HUES6 (cell line): ENCODE results near the gene LBHD1.

Source experiments
- H3K27ac ChIP-seq: 2 replicates; pipeline ENCODE4 v1.7.0; 2013; ENCODE audit warnings: low read depth, mild to moderate bottlenecking, low read length, inconsistent platforms
- H3K27me3 ChIP-seq: 2 replicates; pipeline ENCODE4 v1.6.1; 2013; ENCODE audit warnings: low read length; ENCODE audit not compliant: control insufficient read depth, insufficient read depth
- H3K36me3 ChIP-seq: 2 replicates; pipeline ENCODE4 v1.6.1; 2013; ENCODE audit warnings: low read length; ENCODE audit not compliant: control insufficient read depth, insufficient read depth
- H3K4me1 ChIP-seq: 2 replicates; pipeline ENCODE4 v1.6.1; 2013; ENCODE audit warnings: low read length; ENCODE audit not compliant: control insufficient read depth, insufficient read depth
- H3K4me3 ChIP-seq: 2 replicates; pipeline ENCODE4 v1.5.1; 2013; ENCODE audit warnings: low read depth, low read length
- H3K9ac ChIP-seq: one replicate; pipeline ENCODE4 v1.6.1; 2013; ENCODE audit warnings: mild to moderate bottlenecking, low read length
- H3K9me3 ChIP-seq: 2 replicates; pipeline ENCODE4 v1.6.1; 2013; ENCODE audit warnings: low read depth, low read length; ENCODE audit not compliant: control insufficient read depth, insufficient read depth

Gene LBHD1

DNA sequence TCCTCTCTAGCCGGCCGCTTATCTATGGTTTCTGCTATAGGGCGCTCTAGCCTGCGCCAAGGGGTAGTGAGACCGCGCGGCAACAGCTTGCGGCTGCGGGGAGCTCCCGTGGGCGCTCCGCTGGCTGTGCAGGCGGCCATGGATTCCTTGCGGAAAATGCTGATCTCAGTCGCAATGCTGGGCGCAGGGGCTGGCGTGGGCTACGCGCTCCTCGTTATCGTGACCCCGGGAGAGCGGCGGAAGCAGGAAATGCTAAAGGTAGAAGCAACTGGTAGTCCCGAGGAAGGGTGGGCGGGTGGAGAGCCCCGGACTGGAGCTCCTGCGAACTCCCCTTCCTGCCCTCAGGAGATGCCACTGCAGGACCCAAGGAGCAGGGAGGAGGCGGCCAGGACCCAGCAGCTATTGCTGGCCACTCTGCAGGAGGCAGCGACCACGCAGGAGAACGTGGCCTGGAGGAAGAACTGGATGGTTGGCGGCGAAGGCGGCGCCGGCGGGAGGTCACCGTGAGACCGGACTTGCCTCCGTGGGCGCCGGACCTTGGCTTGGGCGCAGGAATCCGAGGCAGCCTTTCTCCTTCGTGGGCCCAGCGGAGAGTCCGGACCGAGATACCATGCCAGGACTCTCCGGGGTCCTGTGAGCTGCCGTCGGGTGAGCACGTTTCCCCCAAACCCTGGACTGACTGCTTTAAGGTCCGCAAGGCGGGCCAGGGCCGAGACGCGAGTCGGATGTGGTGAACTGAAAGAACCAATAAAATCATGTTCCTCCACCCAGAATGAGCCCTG, at the start of gene LBHD1, which contains the start of gene UQCC3:
Gene LBHD1 (minus strand): TSS at position 660 of the 782 bp plus-strand sequence. CDS start 2,236 bp downstream, outside the sequence.
Gene UQCC3 (plus strand): TSS at position 66 of the 782 bp plus-strand sequence. CDS start 73 bp downstream, at position 139.
- peak within 1 kb of the TSS; percentile 64 for H3K27ac ChIP-seq
- H3K4me1 ChIP-seq = peaks cover 9% of the 10 kb centered on the region
- H3K27me3 ChIP-seq = no peaks in the 10 kb centered on the region
- peak within 1 kb of the TSS; percentile 93 for H3K9ac ChIP-seq
- H3K36me3 ChIP-seq = peaks cover 30% of the 10 kb centered on the region
- H3K4me3 ChIP-seq = peak within 1 kb of the TSS; percentile 93
- H3K9me3 ChIP-seq = no peaks in the 10 kb centered on the region

DNA sequence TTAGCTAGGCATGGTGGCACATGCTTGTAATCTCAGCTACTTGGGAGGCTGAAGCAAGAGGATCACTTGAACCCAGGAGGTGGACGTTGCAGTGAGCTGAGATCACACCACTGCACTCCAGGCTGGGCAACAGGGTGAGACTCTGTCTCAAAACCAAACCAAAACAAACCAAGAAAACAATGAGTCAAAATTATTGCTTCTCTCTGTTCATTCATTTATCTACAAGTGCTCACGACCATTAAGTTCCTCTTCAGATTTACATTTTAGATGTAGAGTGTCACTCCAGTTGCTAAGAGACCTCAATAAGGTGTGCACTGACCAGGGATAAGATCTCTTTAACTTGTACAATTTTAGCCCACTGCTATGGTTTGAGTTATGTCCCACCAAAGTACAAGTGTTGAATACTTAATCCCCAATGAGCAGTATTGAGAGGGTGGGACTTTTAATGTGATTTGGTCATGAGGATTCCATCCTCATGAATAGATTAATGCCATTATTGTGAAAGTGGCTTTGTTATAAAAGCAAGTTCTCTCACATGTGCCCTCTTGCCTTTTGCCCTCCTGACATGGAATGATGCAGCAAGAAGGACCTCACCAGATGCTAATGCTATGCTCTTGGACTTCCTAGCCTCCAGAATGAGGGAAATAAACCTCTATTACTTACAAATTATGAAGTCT, 47.4 kb upstream of the LBHD1 start:
- H3K9ac ChIP-seq = no peak overlapping the region
- no peaks in the 10 kb centered on the region for H3K27me3 ChIP-seq
- H3K4me3 ChIP-seq = no peak overlapping the region
- H3K36me3 ChIP-seq = peaks cover 98% of the 10 kb centered on the region
- no peaks in the 10 kb centered on the region for H3K9me3 ChIP-seq
- H3K27ac ChIP-seq = no peak overlapping the region
- H3K4me1 ChIP-seq = no peaks in the 10 kb centered on the region; the same call in 1 of the 2 replicates

DNA sequence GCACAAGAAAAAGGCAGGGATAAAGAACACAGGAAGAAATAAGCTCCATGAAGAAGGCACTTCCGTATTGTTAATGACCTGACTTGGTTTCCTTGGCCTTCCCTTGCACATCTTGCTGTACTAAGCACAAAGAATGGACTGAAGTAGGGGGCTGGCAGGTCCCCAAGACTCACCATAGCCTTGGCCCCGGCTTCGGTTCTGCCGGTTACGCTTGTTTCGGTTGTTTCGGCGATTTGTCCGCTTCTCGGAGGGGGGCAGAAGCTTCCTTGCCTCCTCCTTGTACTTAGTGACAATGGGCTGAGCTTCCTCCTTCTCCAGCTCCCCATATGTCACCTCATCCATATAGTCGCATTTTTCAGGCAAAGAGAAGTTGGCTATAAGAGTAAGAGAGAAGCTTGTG, 44.7 kb upstream of the LBHD1 start:
- H3K9ac ChIP-seq = no peak overlapping the region
- no peak overlapping the region for H3K27ac ChIP-seq
- H3K27me3 ChIP-seq = no peaks in the 10 kb centered on the region
- no peak overlapping the region for H3K4me3 ChIP-seq
- no peaks in the 10 kb centered on the region for H3K4me1 ChIP-seq
- no peaks in the 10 kb centered on the region for H3K9me3 ChIP-seq
- peaks cover 95% of the 10 kb centered on the region for H3K36me3 ChIP-seq

DNA sequence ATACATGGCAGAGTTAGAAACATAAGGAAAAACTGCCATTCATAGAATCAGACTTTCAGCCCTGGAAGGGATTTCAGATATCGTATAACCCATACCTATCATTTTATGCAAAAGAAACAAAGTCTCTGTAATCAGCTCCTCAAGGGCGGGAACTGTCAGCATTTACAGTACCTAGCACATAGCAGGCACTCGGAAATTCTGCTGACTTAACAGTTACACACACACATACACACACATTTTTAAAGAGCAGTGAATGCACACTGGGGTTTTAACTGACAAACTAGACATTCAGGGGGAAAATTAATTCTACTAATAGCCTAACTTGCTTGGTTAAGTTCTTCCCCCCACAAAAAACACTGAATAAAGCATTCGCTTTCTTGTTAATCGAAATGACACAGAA, 44.1 kb upstream of the LBHD1 start:
- Histone ChIP-seq H3K9me3 (no peaks in the 10 kb centered on the region), H3K4me3 (no peak overlapping the region), H3K4me1 (no peaks in the 10 kb centered on the region), H3K9ac (no peak overlapping the region), H3K27me3 (no peaks in the 10 kb centered on the region), H3K27ac (no peak overlapping the region), H3K36me3 (peaks cover 94% of the 10 kb centered on the region)

DNA sequence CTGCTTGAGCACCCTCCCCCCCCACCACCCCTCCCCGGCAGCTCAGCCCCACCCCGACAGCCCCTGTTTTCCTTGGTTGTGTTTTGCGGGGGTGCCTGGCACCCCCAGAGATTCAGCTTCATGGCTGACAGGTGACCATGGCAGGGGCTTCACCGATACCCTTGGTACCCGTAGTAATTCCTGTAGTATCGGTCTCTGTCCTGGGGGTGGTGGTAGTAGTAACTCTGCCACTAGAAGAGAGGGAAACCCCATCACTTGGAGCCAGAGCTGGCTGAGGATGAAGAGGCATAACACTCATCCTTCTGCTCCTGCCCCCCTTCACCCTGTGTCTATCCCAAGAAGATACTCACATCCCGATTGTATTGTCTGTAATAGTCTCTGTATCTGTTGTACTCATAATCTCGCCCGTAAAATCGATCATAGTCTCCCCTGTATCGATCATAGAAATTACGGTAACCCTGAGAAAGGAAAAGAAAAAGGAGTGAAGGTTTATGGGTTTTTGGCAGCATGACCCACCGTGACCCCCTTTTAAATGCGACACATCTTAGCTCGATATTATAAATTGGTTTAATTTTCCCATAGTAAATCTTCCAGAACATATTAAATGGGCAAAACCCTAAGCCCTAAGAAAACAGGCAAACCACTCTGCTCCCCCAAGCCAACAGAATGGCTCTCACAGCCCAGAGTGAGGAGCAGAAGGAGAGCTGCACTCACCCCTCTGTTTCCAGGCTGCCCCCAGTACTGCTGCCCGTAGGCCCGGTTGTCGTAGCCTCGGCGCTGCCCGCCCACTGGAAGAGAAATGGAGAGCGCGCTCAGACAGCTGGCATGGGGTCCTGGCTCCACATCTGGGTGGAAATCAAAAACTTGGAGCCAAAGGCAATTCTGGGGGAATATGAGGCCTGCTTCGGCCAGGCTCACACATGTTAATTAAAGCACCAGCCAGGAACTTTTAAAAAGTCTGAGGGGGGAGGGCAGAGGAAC, 43.4 kb upstream of the LBHD1 start:
- Histone ChIP-seq H3K27me3 (no peaks in the 10 kb centered on the region), H3K27ac (no peak overlapping the region), H3K9ac (no peak overlapping the region), H3K36me3 (peaks cover 91% of the 10 kb centered on the region), H3K9me3 (no peaks in the 10 kb centered on the region), H3K4me1 (peaks cover 2% of the 10 kb centered on the region; the same call in 1 of the 2 replicates), H3K4me3 (no peak overlapping the region)

DNA sequence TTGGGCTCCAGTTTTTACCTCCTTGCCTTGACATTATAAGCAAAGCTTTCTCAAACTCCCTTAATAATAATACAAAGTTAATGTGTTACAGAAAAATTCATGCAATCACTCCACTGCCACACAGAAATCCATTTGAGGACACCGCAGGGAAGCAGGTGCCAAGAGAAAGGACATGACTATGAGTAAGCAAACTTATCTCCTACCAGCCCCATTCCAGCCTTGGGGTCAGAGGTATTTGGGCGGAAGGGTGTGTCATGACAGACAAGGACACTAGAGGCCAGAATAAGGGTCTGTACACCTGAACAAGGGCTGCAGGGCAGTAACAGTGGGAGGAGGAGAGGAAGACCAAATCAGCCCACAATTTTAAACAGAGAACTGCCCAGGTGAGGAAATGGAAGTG, 41.3 kb upstream of the LBHD1 start:
- peaks cover 12% of the 10 kb centered on the region for H3K4me1 ChIP-seq
- H3K9me3 ChIP-seq = no peaks in the 10 kb centered on the region
- H3K36me3 ChIP-seq = peaks cover 75% of the 10 kb centered on the region
- H3K27me3 ChIP-seq = no peaks in the 10 kb centered on the region
- no peak overlapping the region for H3K27ac ChIP-seq
- H3K4me3 ChIP-seq = no peak overlapping the region
- H3K9ac ChIP-seq = no peak overlapping the region

DNA sequence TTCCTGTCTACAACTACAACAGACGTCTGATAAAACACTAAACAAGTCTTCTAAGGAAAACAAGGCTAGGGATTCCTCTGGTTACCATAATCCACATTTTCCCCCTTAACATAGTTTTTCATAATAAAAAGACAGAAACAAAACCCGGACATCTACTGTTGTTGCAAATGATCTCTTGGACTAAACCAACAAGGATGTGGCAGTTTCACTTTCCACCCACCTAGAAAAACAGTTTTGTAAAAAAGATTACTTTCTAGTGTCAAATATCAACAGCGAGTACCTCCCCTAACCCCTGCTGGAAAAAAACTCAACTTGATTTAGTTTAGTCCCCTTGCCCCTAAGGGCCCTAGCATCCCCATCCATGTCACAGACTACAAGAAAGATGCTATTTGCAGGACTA, 40.8 kb upstream of the LBHD1 start:
- H3K9ac ChIP-seq = no peak overlapping the region
- H3K9me3 ChIP-seq = no peaks in the 10 kb centered on the region
- H3K27me3 ChIP-seq = no peaks in the 10 kb centered on the region
- H3K27ac ChIP-seq = no peak overlapping the region
- no peak overlapping the region for H3K4me3 ChIP-seq
- H3K36me3 ChIP-seq = peaks cover 71% of the 10 kb centered on the region
- H3K4me1 ChIP-seq = peaks cover 16% of the 10 kb centered on the region

DNA sequence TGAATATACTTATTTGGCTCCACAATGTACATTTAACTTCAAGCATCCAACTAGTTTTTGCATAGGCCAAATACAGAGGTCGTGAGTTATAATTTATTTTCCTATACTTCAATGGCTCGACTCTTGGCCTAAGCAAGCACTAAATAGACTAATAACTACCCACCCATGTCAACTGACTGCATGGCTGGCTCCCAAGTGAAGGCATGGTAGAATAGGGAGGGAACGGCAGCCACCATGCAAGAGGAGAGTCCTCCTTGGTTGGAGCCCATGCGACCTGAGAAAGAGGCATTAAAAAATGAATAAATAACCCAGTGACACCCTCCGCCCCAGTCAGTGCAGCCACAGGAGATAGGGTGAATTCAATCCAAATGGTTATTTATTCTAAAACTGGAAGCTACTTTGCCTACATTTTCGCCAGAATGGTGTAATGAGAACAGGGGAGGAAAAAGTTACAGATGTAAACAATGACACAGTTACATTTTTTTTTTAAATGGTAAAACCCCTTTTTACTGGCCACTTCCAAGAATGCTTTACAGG, 40.3 kb upstream of the LBHD1 start:
- H3K27ac ChIP-seq = no peak overlapping the region
- H3K4me3 ChIP-seq = no peak overlapping the region
- H3K27me3 ChIP-seq = no peaks in the 10 kb centered on the region
- peaks cover 16% of the 10 kb centered on the region for H3K4me1 ChIP-seq
- H3K9ac ChIP-seq = no peak overlapping the region
- H3K36me3 ChIP-seq = peaks cover 65% of the 10 kb centered on the region
- no peaks in the 10 kb centered on the region for H3K9me3 ChIP-seq

DNA sequence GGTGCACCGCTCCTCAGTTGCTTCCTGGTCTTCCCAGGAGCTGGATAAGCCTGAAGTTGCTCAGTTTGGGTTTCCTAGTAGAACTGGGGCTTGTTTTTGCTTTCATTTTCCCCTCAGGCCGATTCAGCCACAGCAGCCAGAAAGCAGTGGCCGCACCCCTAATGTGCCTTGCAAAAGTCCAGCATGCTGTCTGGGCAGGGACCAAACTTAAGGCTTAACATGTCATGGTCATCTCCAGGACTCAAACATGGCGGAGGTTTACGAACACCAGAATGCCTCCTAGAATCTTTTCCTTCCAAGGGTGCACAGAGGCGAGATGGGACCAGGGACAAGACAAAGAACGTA, 37.9 kb upstream of the LBHD1 start:
- H3K27ac ChIP-seq = peak overlapping the region; percentile 96
- H3K27me3 ChIP-seq = no peaks in the 10 kb centered on the region
- peaks cover 22% of the 10 kb centered on the region for H3K4me1 ChIP-seq
- H3K36me3 ChIP-seq = peaks cover 46% of the 10 kb centered on the region
- H3K9ac ChIP-seq = peak overlapping the region; percentile 97
- no peaks in the 10 kb centered on the region for H3K9me3 ChIP-seq
- H3K4me3 ChIP-seq = peak overlapping the region; percentile 85

DNA sequence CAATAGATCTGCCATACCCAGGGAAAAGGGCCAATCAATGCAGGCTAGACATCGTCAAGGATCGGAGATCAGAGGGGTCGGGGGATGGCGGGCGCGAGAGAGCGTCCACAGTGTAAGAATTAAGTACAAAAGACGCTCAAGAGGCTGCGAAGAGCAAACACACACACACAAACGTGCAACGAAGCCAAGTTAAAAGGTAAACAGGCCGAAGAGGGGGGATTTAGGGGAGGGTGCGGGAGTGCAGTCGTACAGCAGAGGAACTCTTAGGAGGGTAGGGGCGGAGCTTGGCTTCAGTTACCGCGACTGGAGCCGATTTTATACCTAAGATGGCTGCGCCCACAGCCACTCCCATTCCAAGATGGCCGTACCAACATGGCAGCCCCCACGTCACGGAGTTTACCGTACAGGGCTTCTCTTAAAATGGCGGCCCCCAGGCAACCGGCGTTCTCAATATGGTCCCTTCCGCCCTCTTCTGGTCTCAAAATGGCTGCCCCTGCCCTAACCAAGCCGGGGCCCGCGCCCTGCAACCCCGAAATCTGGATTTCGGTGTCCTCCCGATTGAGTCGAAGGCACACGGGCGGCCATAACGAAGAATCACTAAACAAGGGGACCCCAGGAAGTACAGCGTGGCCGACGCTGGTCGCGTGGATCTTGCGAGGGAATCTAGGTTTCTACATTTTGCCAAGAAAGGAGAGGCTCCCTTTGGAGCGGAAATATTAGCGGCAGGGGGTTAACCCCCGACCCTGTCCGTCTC, 37.4 kb upstream of the LBHD1 start:
- peak overlapping the region; percentile 85 for H3K4me3 ChIP-seq

More for the DNA sequence above, 37.4 kb upstream of the LBHD1 start:
- peaks cover 22% of the 10 kb centered on the region for H3K4me1 ChIP-seq
- peak overlapping the region; percentile 96 for H3K27ac ChIP-seq
- peak overlapping the region; percentile 97 for H3K9ac ChIP-seq
- H3K36me3 ChIP-seq = peaks cover 42% of the 10 kb centered on the region
- no peaks in the 10 kb centered on the region for H3K9me3 ChIP-seq
- H3K27me3 ChIP-seq = no peaks in the 10 kb centered on the region
